Measurements from ENCODE around the gene SHANK3.

The SHANK3 gene

GRCh38 chr22:50702821-50703725 is 30.4 kb downstream of the SHANK3 start:
- Histone ChIP-seq H3K4me3 (ENCODE audit: low read length) (no peak overlapping the region), H3K9ac (ENCODE audit: low read length) (no peak overlapping the region), H3K9me3 (ENCODE audit: control insufficient read depth, low read length) (no peaks in the 10 kb centered on the region), H3K36me3 (ENCODE audit: control insufficient read depth, insufficient read depth, low read length, severe bottlenecking) (no peaks in the 10 kb centered on the region), H3K4me1 (ENCODE audit: control insufficient read depth, insufficient read depth, low read length) (peaks cover 6% of the 10 kb centered on the region), H3K27me3 (replicated peaks; ENCODE audit: control insufficient read depth, insufficient read depth, low read length) (no peaks in the 10 kb centered on the region)
- DNase-seq (ENCODE audit: low read depth): no peak

GRCh38 chr22:50703726-50704509 is 31.3 kb downstream of the SHANK3 start:
- no peak overlapping the region for H3K4me3 ChIP-seq (ENCODE audit: low read length)
- DNase-seq (ENCODE audit: low read depth): no peak
- H3K27me3 ChIP-seq (replicated peaks; ENCODE audit: control insufficient read depth, insufficient read depth, low read length): no peaks in the 10 kb centered on the region
- H3K36me3 ChIP-seq (ENCODE audit: control insufficient read depth, insufficient read depth, low read length, severe bottlenecking): no peaks in the 10 kb centered on the region
- H3K4me1 ChIP-seq (ENCODE audit: control insufficient read depth, insufficient read depth, low read length): peaks cover 6% of the 10 kb centered on the region
- H3K9ac ChIP-seq (ENCODE audit: low read length): no peak overlapping the region
- H3K9me3 ChIP-seq (ENCODE audit: control insufficient read depth, low read length): no peaks in the 10 kb centered on the region

- Histone ChIP-seq H3K4me1 (ENCODE audit: control insufficient read depth, insufficient read depth, low read length) (peaks cover 4% of the 10 kb centered on the region), H3K27me3 (replicated peaks; ENCODE audit: control insufficient read depth, insufficient read depth, low read length) (no peaks in the 10 kb centered on the region), H3K4me3 (ENCODE audit: low read length) (no peak overlapping the region), H3K36me3 (ENCODE audit: control insufficient read depth, insufficient read depth, low read length, severe bottlenecking) (no peaks in the 10 kb centered on the region), H3K9me3 (ENCODE audit: control insufficient read depth, low read length) (no peaks in the 10 kb centered on the region), H3K9ac (ENCODE audit: low read length) (no peak overlapping the region)
- DNase-seq (ENCODE audit: low read depth): no peak
Observed at GRCh38 chr22:50704510-50705218, 32.0 kb downstream of the SHANK3 start.

- Histone ChIP-seq H3K36me3 (ENCODE audit: control insufficient read depth, insufficient read depth, low read length, severe bottlenecking) (no peaks in the 10 kb centered on the region), H3K4me3 (ENCODE audit: low read length) (no peak overlapping the region), H3K9ac (ENCODE audit: low read length) (no peak overlapping the region), H3K4me1 (ENCODE audit: control insufficient read depth, insufficient read depth, low read length) (no peaks in the 10 kb centered on the region), H3K9me3 (ENCODE audit: control insufficient read depth, low read length) (no peaks in the 10 kb centered on the region), H3K27me3 (replicated peaks; ENCODE audit: control insufficient read depth, insufficient read depth, low read length) (no peaks in the 10 kb centered on the region)
- DNase-seq (ENCODE audit: low read depth): no peak
Observed at GRCh38 chr22:50705219-50705691, 32.6 kb downstream of the SHANK3 start.

- no peak overlapping the region for H3K9ac ChIP-seq (ENCODE audit: low read length)
- no peak for DNase-seq (ENCODE audit: low read depth)
Observed at GRCh38 chr22:50705851-50706351, 33.3 kb downstream of the SHANK3 start.

GRCh38 chr22:50706481-50707125 is 34.0 kb downstream of the SHANK3 start:
- no peak for DNase-seq (ENCODE audit: low read depth)
- no peaks in the 10 kb centered on the region for H3K9me3 ChIP-seq (ENCODE audit: control insufficient read depth, low read length)
- H3K9ac ChIP-seq (ENCODE audit: low read length): no peak overlapping the region
- H3K4me3 ChIP-seq (ENCODE audit: low read length): no peak overlapping the region
- H3K27me3 ChIP-seq (replicated peaks; ENCODE audit: control insufficient read depth, insufficient read depth, low read length): no peaks in the 10 kb centered on the region
- no peaks in the 10 kb centered on the region for H3K4me1 ChIP-seq (ENCODE audit: control insufficient read depth, insufficient read depth, low read length)
- no peaks in the 10 kb centered on the region for H3K36me3 ChIP-seq (ENCODE audit: control insufficient read depth, insufficient read depth, low read length, severe bottlenecking)

More at GRCh38 chr22:50705851-50706351, 33.3 kb downstream of the SHANK3 start:
- Histone ChIP-seq H3K27me3 (replicated peaks; ENCODE audit: control insufficient read depth, insufficient read depth, low read length) (no peaks in the 10 kb centered on the region), H3K4me1 (ENCODE audit: control insufficient read depth, insufficient read depth, low read length) (no peaks in the 10 kb centered on the region), H3K36me3 (ENCODE audit: control insufficient read depth, insufficient read depth, low read length, severe bottlenecking) (no peaks in the 10 kb centered on the region), H3K4me3 (ENCODE audit: low read length) (no peak overlapping the region), H3K9me3 (ENCODE audit: control insufficient read depth, low read length) (no peaks in the 10 kb centered on the region)

GRCh38 chr22:50708474-50708873 is 35.9 kb downstream of the SHANK3 start:
- H3K4me3 ChIP-seq (ENCODE audit: low read length): no peak overlapping the region
- no peaks in the 10 kb centered on the region for H3K36me3 ChIP-seq (ENCODE audit: control insufficient read depth, insufficient read depth, low read length, severe bottlenecking)
- no peak for DNase-seq (ENCODE audit: low read depth)
- no peak overlapping the region for H3K9ac ChIP-seq (ENCODE audit: low read length)
- H3K4me1 ChIP-seq (ENCODE audit: control insufficient read depth, insufficient read depth, low read length): no peaks in the 10 kb centered on the region
- no peaks in the 10 kb centered on the region for H3K9me3 ChIP-seq (ENCODE audit: control insufficient read depth, low read length)
- no peaks in the 10 kb centered on the region for H3K27me3 ChIP-seq (replicated peaks; ENCODE audit: control insufficient read depth, insufficient read depth, low read length)

- Histone ChIP-seq H3K36me3 (ENCODE audit: control insufficient read depth, insufficient read depth, low read length, severe bottlenecking) (no peaks in the 10 kb centered on the region), H3K9ac (ENCODE audit: low read length) (no peak overlapping the region), H3K27me3 (replicated peaks; ENCODE audit: control insufficient read depth, insufficient read depth, low read length) (no peaks in the 10 kb centered on the region), H3K4me1 (ENCODE audit: control insufficient read depth, insufficient read depth, low read length) (no peaks in the 10 kb centered on the region), H3K4me3 (ENCODE audit: low read length) (no peak overlapping the region), H3K9me3 (ENCODE audit: control insufficient read depth, low read length) (no peaks in the 10 kb centered on the region)
- DNase-seq (ENCODE audit: low read depth): no peak
Observed at GRCh38 chr22:50708996-50709395, 36.4 kb downstream of the SHANK3 start.

GRCh38 chr22:50710221-50710620 is 37.6 kb downstream of the SHANK3 start:
- Histone ChIP-seq H3K27me3 (replicated peaks; ENCODE audit: control insufficient read depth, insufficient read depth, low read length) (peaks cover 3% of the 10 kb centered on the region), H3K4me3 (ENCODE audit: low read length) (no peak overlapping the region), H3K9ac (ENCODE audit: low read length) (no peak overlapping the region), H3K36me3 (ENCODE audit: control insufficient read depth, insufficient read depth, low read length, severe bottlenecking) (no peaks in the 10 kb centered on the region), H3K4me1 (ENCODE audit: control insufficient read depth, insufficient read depth, low read length) (no peaks in the 10 kb centered on the region), H3K9me3 (ENCODE audit: control insufficient read depth, low read length) (no peaks in the 10 kb centered on the region)
- DNase-seq (ENCODE audit: low read depth): no peak

GRCh38 chr22:50710886-50711285 is 38.3 kb downstream of the SHANK3 start:
- H3K36me3 ChIP-seq (ENCODE audit: control insufficient read depth, insufficient read depth, low read length, severe bottlenecking): no peaks in the 10 kb centered on the region
- no peak overlapping the region for H3K9ac ChIP-seq (ENCODE audit: low read length)
- H3K27me3 ChIP-seq (replicated peaks; ENCODE audit: control insufficient read depth, insufficient read depth, low read length): peaks cover 3% of the 10 kb centered on the region
- H3K4me3 ChIP-seq (ENCODE audit: low read length): no peak overlapping the region
- no peak for DNase-seq (ENCODE audit: low read depth)
- no peaks in the 10 kb centered on the region for H3K4me1 ChIP-seq (ENCODE audit: control insufficient read depth, insufficient read depth, low read length)
- no peaks in the 10 kb centered on the region for H3K9me3 ChIP-seq (ENCODE audit: control insufficient read depth, low read length)
